ENCODE results near the gene FYCO1.

The FYCO1 gene

DNA sequence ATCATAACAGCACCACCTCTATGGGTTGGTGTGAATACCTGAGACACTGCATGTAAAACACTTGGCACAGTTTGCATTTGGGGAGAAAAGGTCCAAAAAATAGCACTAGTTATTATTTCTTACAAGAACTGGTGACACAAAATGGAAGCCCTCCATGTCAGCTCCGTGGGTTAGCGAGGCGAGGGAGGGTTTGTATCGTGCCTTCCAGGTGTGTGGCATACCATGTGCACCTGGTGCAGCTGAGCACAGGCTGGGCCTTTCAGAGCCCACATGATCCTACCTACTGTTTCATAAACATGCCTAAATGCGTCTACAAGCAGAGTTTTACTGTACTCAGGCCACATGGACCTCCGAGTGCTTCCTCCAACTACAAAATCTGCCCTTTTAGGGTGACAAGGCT lies 46.7 kb downstream of the FYCO1 start:
- H3K4me1 ChIP-seq (ENCODE audit: insufficient read depth, low read length) = no peaks in the 10 kb centered on the region
- no peak overlapping the region for H3K27ac ChIP-seq (ENCODE audit: low read depth, low read length)
- WGBS = 94% methylated on average over 6 of the region's 6 CpGs
- H3K4me3 ChIP-seq (ENCODE audit: low read length) = no peak overlapping the region
- no peaks in the 10 kb centered on the region for H3K27me3 ChIP-seq (ENCODE audit: insufficient read depth, low read length)
- H3K36me3 ChIP-seq (ENCODE audit: insufficient read depth, low read length) = peaks cover 81% of the 10 kb centered on the region
- no peak overlapping the region for H3K9ac ChIP-seq (ENCODE audit: low read depth, low read length)
- H3K9me3 ChIP-seq (ENCODE audit: insufficient read depth, low read depth, low read length) = no peaks in the 10 kb centered on the region

DNA sequence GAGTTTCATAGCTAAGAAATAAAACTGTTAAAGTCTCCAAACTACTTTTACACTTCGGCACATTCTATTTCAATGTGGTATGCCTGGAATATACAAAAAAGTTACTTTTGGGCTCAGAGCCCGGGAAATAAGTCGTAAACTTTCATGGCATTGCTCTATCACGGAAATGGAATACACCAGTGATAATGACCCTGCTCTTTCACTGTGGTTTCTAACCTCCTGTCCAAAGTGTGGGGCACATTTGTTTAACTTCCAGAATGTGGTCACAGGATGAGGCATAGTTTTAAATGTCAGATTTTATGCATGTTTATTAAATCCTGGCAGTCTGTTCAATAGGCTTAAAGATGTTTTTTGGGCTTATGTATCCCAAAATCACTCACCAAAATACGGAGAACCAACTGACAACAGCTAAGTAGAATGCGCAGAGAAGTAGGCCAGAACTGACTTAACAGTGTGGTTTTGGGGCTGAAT lies 47.3 kb downstream of the FYCO1 start:
- H3K36me3 ChIP-seq (ENCODE audit: insufficient read depth, low read length) = peaks cover 76% of the 10 kb centered on the region
- H3K4me1 ChIP-seq (ENCODE audit: insufficient read depth, low read length) = no peaks in the 10 kb centered on the region
- no peak overlapping the region for H3K4me3 ChIP-seq (ENCODE audit: low read length)
- no peak overlapping the region for H3K9ac ChIP-seq (ENCODE audit: low read depth, low read length)
- H3K27me3 ChIP-seq (ENCODE audit: insufficient read depth, low read length) = no peaks in the 10 kb centered on the region
- no peak overlapping the region for H3K27ac ChIP-seq (ENCODE audit: low read depth, low read length)
- WGBS = 96% methylated on average over 6 of the region's 6 CpGs
- no peaks in the 10 kb centered on the region for H3K9me3 ChIP-seq (ENCODE audit: insufficient read depth, low read depth, low read length)

DNA sequence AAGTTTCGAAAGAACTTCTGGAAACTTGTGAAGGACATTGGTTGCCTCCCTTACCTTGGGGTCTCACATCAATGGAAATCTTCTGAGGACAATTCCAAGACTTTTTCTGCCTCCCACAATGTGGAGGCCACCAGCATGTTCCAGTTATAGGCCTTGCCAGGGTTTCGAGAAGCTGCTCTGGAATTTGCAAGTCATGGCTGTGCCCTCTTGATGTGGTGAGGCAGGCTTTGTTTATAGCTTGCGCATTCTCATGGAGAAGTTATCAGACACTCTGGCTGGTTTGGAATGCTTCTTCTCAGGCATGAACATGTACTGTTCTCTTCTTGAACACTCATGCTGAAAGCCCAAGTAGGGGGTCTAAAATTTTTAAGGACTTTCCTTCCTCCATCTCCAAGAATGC lies 48.3 kb downstream of the FYCO1 start:
- no peak overlapping the region for H3K27ac ChIP-seq (ENCODE audit: low read depth, low read length)
- 94% methylated on average over 3 of the region's 3 CpGs for WGBS
- no peaks in the 10 kb centered on the region for H3K27me3 ChIP-seq (ENCODE audit: insufficient read depth, low read length)
- no peaks in the 10 kb centered on the region for H3K4me1 ChIP-seq (ENCODE audit: insufficient read depth, low read length)
- H3K36me3 ChIP-seq (ENCODE audit: insufficient read depth, low read length) = peaks cover 71% of the 10 kb centered on the region
- H3K9ac ChIP-seq (ENCODE audit: low read depth, low read length) = no peak overlapping the region
- H3K4me3 ChIP-seq (ENCODE audit: low read length) = no peak overlapping the region
- no peaks in the 10 kb centered on the region for H3K9me3 ChIP-seq (ENCODE audit: insufficient read depth, low read depth, low read length)

DNA sequence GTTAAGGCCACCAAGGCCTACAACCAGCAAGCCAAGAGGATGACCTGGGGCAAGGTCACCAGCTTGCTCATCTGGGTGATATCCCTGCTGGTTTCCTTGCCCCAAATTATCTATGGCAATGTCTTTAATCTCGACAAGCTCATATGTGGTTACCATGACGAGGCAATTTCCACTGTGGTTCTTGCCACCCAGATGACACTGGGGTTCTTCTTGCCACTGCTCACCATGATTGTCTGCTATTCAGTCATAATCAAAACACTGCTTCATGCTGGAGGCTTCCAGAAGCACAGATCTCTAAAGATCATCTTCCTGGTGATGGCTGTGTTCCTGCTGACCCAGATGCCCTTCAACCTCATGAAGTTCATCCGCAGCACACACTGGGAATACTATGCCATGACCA lies 48.7 kb downstream of the FYCO1 start:
- WGBS = 94% methylated on average over 3 of the region's 3 CpGs
- Histone ChIP-seq H3K27ac (ENCODE audit: low read depth, low read length) (no peak overlapping the region), H3K36me3 (ENCODE audit: insufficient read depth, low read length) (peaks cover 67% of the 10 kb centered on the region), H3K27me3 (ENCODE audit: insufficient read depth, low read length) (no peaks in the 10 kb centered on the region), H3K9me3 (ENCODE audit: insufficient read depth, low read depth, low read length) (no peaks in the 10 kb centered on the region), H3K4me3 (ENCODE audit: low read length) (no peak overlapping the region), H3K9ac (ENCODE audit: low read depth, low read length) (no peak overlapping the region), H3K4me1 (ENCODE audit: insufficient read depth, low read length) (no peaks in the 10 kb centered on the region)

DNA sequence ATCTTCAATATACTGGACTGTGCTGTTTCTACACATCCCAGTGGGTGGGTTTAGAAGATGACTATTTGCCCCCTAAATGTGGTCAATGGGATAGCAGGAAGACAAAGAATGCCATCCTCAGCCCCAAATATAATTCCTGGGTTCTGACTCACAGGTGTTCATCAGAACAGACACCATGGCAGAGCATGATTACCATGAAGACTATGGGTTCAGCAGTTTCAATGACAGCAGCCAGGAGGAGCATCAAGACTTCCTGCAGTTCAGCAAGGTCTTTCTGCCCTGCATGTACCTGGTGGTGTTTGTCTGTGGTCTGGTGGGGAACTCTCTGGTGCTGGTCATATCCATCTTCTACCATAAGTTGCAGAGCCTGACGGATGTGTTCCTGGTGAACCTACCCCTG lies 49.3 kb downstream of the FYCO1 start:
- Histone ChIP-seq H3K4me1 (ENCODE audit: insufficient read depth, low read length) (no peaks in the 10 kb centered on the region), H3K4me3 (ENCODE audit: low read length) (no peak overlapping the region), H3K27me3 (ENCODE audit: insufficient read depth, low read length) (no peaks in the 10 kb centered on the region), H3K9me3 (ENCODE audit: insufficient read depth, low read depth, low read length) (no peaks in the 10 kb centered on the region), H3K9ac (ENCODE audit: low read depth, low read length) (no peak overlapping the region), H3K27ac (ENCODE audit: low read depth, low read length) (no peak overlapping the region), H3K36me3 (ENCODE audit: insufficient read depth, low read length) (peaks cover 62% of the 10 kb centered on the region)
- 86% methylated on average over 1 of the region's 1 CpG for WGBS

DNA sequence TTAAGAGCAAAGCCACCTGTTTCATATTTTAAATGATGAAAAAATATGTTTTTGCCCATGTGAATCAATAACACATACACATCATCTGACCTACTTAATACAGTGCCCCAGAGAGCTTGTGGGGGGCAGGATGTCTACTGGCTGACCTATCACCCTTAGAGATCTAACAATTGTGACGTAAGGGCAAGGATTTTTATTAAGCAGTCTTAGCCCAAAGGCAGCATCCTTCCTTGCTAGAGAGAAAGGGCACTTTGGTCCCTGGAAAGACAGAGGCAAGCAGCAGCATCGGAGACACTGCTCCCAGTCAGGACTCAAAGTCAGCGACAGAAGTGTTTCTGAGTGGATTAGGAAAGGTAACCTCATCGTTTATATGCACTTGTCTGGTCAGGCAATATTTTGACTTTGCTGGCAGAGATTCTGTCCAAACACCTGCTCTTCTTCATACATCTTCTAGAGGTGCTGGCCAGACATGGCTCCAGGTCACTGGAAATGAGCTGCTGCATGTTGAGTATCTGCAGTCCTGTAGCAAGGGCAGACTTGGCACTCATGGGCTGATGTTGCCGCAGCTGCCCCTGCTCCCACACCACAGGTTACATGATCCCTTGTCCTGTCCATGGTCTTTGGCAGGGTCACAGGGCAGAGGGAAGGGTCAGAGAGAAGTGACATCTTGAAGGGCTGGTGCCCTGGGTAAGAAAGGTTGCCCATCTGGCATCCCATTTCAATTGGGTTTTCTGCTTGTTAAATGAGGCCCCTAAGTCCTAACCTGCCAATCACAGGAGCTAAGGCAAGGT lies 50.6 kb downstream of the FYCO1 start:
- H3K27me3 ChIP-seq (ENCODE audit: insufficient read depth, low read length) = no peaks in the 10 kb centered on the region
- no peaks in the 10 kb centered on the region for H3K4me1 ChIP-seq (ENCODE audit: insufficient read depth, low read length)
- no peak overlapping the region for H3K9ac ChIP-seq (ENCODE audit: low read depth, low read length)
- H3K27ac ChIP-seq (ENCODE audit: low read depth, low read length) = no peak overlapping the region
- 95% methylated on average over 5 of the region's 5 CpGs for WGBS
- H3K4me3 ChIP-seq (ENCODE audit: low read length) = no peak overlapping the region
- peaks cover 49% of the 10 kb centered on the region for H3K36me3 ChIP-seq (ENCODE audit: insufficient read depth, low read length)
- no peaks in the 10 kb centered on the region for H3K9me3 ChIP-seq (ENCODE audit: insufficient read depth, low read depth, low read length)

DNA sequence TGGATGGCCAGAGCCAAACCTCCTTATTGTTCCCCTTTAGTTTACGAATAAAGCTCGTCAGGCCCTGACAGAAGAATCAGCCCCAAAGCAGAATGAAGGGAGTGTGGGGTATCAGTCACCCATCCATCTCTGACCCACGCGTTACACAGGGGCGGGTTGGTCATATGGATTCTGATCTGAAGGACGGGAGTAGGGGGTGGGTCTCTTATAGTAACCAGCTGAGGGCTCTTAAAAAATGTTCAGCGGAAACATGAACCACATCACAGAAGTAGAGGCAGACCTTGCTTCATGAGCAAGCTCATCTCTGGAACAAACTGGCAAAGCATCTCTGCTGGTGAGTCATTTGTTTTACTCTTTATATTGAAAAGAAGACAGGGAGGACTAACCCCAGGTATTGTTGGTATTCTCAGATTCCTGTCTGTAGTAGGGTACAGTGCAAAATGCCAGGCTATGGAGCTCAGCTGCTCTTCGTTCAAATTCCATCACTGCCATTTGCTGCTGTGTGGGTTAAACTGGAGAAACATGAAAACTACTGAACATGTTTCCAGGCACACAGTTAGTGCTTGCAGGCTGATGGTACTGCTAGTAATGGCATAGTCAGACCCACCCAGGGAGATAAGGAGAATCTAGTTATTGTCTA lies 52.3 kb downstream of the FYCO1 start, which contains the start of gene CXCR6:
TSS of gene CXCR6 (plus strand) at position 258 of the 640 bp plus-strand sequence. CDS start 3,018 bp downstream, outside the sequence.
- H3K36me3 ChIP-seq (ENCODE audit: insufficient read depth, low read length) = peaks cover 32% of the 10 kb centered on the region
- no peaks in the 10 kb centered on the region for H3K9me3 ChIP-seq (ENCODE audit: insufficient read depth, low read depth, low read length)
- H3K4me3 ChIP-seq (ENCODE audit: low read length) = no peak within 1 kb of the TSS
- no peaks in the 10 kb centered on the region for H3K27me3 ChIP-seq (ENCODE audit: insufficient read depth, low read length)
- no peak within 1 kb of the TSS for H3K27ac ChIP-seq (ENCODE audit: low read depth, low read length)
- H3K4me1 ChIP-seq (ENCODE audit: insufficient read depth, low read length) = peaks cover 8% of the 10 kb centered on the region; the same call in 1 of the 2 replicates
- no peak within 1 kb of the TSS for H3K9ac ChIP-seq (ENCODE audit: low read depth, low read length)
- WGBS = 94% methylated on average over 8 of the region's 8 CpGs

DNA sequence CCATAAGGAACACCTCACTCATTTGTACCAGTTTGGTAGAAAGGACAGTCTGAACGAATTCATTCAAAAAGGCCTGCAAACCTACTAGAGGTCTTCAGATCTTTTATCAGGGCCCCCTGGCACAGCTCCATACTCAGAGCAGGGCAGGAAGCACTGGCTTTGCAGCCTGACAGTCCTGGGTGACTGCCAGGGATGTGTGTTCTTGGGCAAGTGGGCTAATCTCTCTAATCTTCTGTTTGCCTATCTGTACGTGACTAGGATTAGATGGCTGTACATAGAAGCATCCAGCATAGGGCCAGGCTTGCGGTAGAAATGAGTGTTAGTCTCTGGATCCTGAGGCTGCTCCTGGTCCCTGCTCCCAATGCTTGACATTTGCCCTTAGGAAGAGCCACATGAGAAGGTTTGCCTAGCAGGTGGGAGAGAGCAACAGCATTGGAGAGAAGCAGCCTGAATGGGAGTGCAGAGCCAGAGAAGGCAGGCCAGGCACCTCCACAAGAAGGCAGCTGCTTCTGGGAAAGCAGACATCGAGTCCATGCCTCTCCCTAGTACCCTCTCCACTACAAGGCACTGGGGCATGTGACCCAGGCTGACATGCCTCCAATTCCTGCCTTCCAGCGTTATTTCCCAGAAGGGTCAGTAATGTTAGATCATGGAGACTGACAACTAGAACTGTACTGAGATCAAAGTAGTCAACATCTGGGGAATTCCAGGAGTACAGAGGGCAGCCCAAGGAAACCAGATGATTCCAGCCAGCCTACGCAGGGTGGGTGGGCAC lies 53.4 kb downstream of the FYCO1 start:
- Histone ChIP-seq H3K4me1 (ENCODE audit: insufficient read depth, low read length) (peaks cover 8% of the 10 kb centered on the region; the same call in 1 of the 2 replicates), H3K4me3 (ENCODE audit: low read length) (no peak overlapping the region), H3K36me3 (ENCODE audit: insufficient read depth, low read length) (peaks cover 23% of the 10 kb centered on the region), H3K27ac (ENCODE audit: low read depth, low read length) (no peak overlapping the region), H3K9ac (ENCODE audit: low read depth, low read length) (no peak overlapping the region), H3K9me3 (ENCODE audit: insufficient read depth, low read depth, low read length) (no peaks in the 10 kb centered on the region), H3K27me3 (ENCODE audit: insufficient read depth, low read length) (no peaks in the 10 kb centered on the region)
- 93% methylated on average over 6 of the region's 6 CpGs for WGBS

DNA sequence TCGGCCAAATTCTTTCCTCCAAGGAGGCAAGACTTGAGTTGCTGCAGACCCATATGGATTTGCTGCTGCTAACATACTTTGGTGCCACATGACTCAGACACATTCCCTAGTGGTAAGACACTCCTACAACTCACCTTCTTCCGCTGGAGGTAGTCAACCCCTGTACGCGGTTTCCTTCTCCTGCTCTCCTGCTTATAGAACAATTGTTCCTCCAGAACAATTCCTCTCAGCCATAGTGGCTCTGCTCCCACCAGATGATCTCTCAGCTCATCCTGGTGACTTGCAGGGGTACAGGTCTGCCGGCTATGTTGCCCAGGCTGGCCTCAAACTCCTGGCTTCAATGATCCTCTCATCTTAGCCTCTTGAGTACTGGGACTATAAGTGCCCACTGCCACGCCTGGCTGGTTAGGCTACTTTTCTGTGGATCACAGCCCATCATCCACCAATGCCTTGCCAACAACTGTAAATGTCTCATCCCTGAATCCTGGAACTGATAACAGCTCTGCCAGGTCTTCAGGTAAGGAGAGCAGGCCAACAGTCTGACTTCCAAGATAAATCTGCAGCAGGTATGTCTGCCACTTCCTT lies 54.8 kb downstream of the FYCO1 start:
- H3K36me3 ChIP-seq (ENCODE audit: insufficient read depth, low read length) = peaks cover 24% of the 10 kb centered on the region
- H3K27ac ChIP-seq (ENCODE audit: low read depth, low read length) = no peak overlapping the region
- peaks cover 8% of the 10 kb centered on the region; the same call in 1 of the 2 replicates for H3K4me1 ChIP-seq (ENCODE audit: insufficient read depth, low read length)
- 87% methylated on average over 6 of the region's 6 CpGs for WGBS
- H3K9ac ChIP-seq (ENCODE audit: low read depth, low read length) = no peak overlapping the region
- H3K9me3 ChIP-seq (ENCODE audit: insufficient read depth, low read depth, low read length) = no peaks in the 10 kb centered on the region
- no peaks in the 10 kb centered on the region for H3K27me3 ChIP-seq (ENCODE audit: insufficient read depth, low read length)
- H3K4me3 ChIP-seq (ENCODE audit: low read length) = no peak overlapping the region

DNA sequence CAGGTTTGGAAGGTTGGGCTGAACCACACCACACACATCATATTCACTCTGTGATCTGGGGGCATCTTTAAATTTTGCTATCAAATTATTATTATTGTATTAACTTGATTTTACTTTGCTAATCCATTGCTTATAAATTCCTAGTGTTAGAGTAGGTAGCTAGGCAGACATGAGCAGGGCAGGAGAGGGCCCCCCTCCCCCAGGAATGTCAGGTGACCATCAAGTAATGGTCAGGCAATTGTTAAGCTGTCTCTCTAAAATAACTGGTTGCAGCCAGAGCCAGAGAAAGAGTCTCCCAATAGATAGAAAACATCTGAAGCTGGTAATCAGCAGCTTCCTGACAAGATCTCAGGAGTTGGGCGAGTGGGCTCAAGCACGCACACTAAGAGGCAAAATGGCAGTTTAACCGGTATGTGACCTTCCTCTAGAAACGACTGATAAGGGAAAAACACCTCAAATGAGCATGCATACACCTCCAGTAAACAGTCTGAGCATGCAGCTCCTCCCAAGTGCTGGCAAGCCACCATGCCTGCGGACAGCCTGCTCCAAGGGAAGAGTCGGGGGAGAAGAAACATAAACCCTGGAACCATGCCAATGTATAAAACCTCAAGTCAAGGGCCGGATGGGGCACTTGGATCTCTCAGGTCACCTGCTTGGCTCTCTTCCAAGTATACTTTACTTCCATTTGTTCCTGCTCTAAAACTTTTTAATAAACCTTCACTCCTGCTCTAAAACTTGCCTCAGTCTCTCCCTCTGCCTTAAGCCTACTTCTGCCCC lies 55.4 kb downstream of the FYCO1 start:
- H3K27ac ChIP-seq (ENCODE audit: low read depth, low read length) = no peak overlapping the region
- WGBS = 91% methylated on average over 7 of the region's 7 CpGs

More for the DNA sequence above, 55.4 kb downstream of the FYCO1 start:
- peaks cover 8% of the 10 kb centered on the region; the same call in 1 of the 2 replicates for H3K4me1 ChIP-seq (ENCODE audit: insufficient read depth, low read length)
- peaks cover 30% of the 10 kb centered on the region for H3K36me3 ChIP-seq (ENCODE audit: insufficient read depth, low read length)
- no peaks in the 10 kb centered on the region for H3K27me3 ChIP-seq (ENCODE audit: insufficient read depth, low read length)
- no peak overlapping the region for H3K4me3 ChIP-seq (ENCODE audit: low read length)
- H3K9me3 ChIP-seq (ENCODE audit: insufficient read depth, low read depth, low read length) = no peaks in the 10 kb centered on the region
- H3K9ac ChIP-seq (ENCODE audit: low read depth, low read length) = no peak overlapping the region
